ENCODE measurements around the gene TMPRSS15. TPM values are rescaled to one million over a fixed set of nuclear protein-coding genes. Genes with fewer than 3 reads are reported as not detected.

Gene TMPRSS15
- total and polyA plus RNA-seq, 9 of the 15 experiments (the other 6 are each of a cell fraction or from before 2014, with no cell fraction given) = 0.03 to 0.11 (median 0.04) TPM; not detected in 4

GRCh38 chr21:18285379-18285778, 118.2 kb downstream of the TMPRSS15 start:
- no peaks in the 10 kb centered on the region for H3K79me2 ChIP-seq (ENCODE audit: control insufficient read depth, insufficient read depth, low read length)
- TF ChIP-seq CC2D1A (IDR thresholded peaks at IDR 0.05) = no peak
- TF ChIP-seq CTCF (IDR thresholded peaks at IDR 0.05 in 2 of 3, conservative IDR thresholded peaks at IDR 0.05 in 1 of 3; ENCODE audit: insufficient read depth in 2 of 3, low read depth in 1 of 3, low read length in 3 of 3) = no peak
- TF ChIP-seq ZNF79 (CRISPR knock-in tag; IDR thresholded peaks at IDR 0.05; ENCODE audit: low read depth) = no peak
- TF ChIP-seq NR2F6 (CRISPR knock-in tag; IDR thresholded peaks at IDR 0.05) = no peak
- no peak for TF ChIP-seq FOXM1 (IDR thresholded peaks at IDR 0.05; ENCODE audit: low read depth)
- TF ChIP-seq FOXM1 (CRISPR knock-in tag; IDR thresholded peaks at IDR 0.05; ENCODE audit: low read depth) = no peak
- TF ChIP-seq HDAC3 (IDR thresholded peaks at IDR 0.05; ENCODE audit: borderline replicate concordance, partially characterized antibody) = no peak
- TF ChIP-seq PRPF4 (IDR thresholded peaks at IDR 0.05; ENCODE audit: insufficient read depth, low read depth, low read length, poor library complexity, severe bottlenecking) = no peak
- TF ChIP-seq ZFP36 (IDR thresholded peaks at IDR 0.05; ENCODE audit: low read depth, low read length, partially characterized antibody) = no peak
- intact Hi-C loops (cut with micrococcal nuclease) (no loop called here), in situ Hi-C loops (cut with MboI) (no loop called here)
- WGBS (ENCODE audit: insufficient coverage, low coverage, missing lambda C conversion rate) = 1% methylated on average over 4 of the region's 4 CpGs
- H3K27me3 ChIP-seq (ENCODE audit: control insufficient read depth in 2 of 2, insufficient read depth in 2 of 2, low read length in 2 of 2) = no peaks in the 10 kb centered on the region
- H3K9me3 ChIP-seq (replicated peaks; ENCODE audit: control insufficient read depth, insufficient read depth, low read depth, low read length) = no peaks in the 10 kb centered on the region
- no peak overlapping the region for H3K9ac ChIP-seq (ENCODE audit: insufficient read depth in 1 of 2, low read depth in 2 of 2, low read length in 2 of 2)
- no peaks in the 10 kb centered on the region for H3K36me3 ChIP-seq (ENCODE audit: control insufficient read depth, insufficient read depth, low read length)
- CTCF ChIA-PET (ENCODE audit: low intra/inter-chr PET ratio) = no interaction called here
- no peak for ATAC-seq
- no TSS peak for BruUV-seq (replicated peaks)
- no peak overlapping the region for H2AFZ ChIP-seq (ENCODE audit: low read depth, low read length)
- no peaks in the 10 kb centered on the region for H4K20me1 ChIP-seq (replicated peaks; ENCODE audit: control insufficient read depth, insufficient read depth, low read length)
- no peak for DNase-seq (ENCODE audit: extremely low read depth in 1 of 4, low spot score in 3 of 4)
- POLR2A ChIA-PET = no interaction called here
- H3K27ac ChIP-seq (ENCODE audit: extremely low read depth, low read depth, low read length) = no peak overlapping the region
- no peak overlapping the region for H3K4me3 ChIP-seq
- no peaks in the 10 kb centered on the region for H3K4me1 ChIP-seq (replicated peaks in 1 of 2; ENCODE audit: control insufficient read depth in 2 of 2, insufficient read depth in 2 of 2, low read length in 2 of 2)
- H3K4me2 ChIP-seq (ENCODE audit: insufficient read depth, low read length) = no peak overlapping the region
- FAIRE-seq = no peak
- no peaks in the 10 kb centered on the region for H3K9me1 ChIP-seq (ENCODE audit: control insufficient read depth, insufficient read depth, low read length)

Data from K562 (cell line).